ENCODE results near the gene CPLX3.

The CPLX3 gene

GRCh38 chr15:74856537-74856936 is 30.1 kb downstream of the CPLX3 start:
- ATAC-seq, result no peak
- no peak for TF ChIP-seq OSR1 (CRISPR knock-in tag; IDR thresholded peaks at IDR 0.05)
- TF ChIP-seq SNAI2 (CRISPR knock-in tag; IDR thresholded peaks at IDR 0.05), result no peak
- no peak for TF ChIP-seq TSHZ2 (CRISPR knock-in tag; IDR thresholded peaks at IDR 0.05)
- no peak for TF ChIP-seq ZC3H10 (CRISPR knock-in tag; IDR thresholded peaks at IDR 0.05)
- TF ChIP-seq ESRRG (CRISPR knock-in tag; IDR thresholded peaks at IDR 0.05), result no peak
- TF ChIP-seq RARB (CRISPR knock-in tag; IDR thresholded peaks at IDR 0.05), result no peak
- no peak for TF ChIP-seq CREB5 (CRISPR knock-in tag; IDR thresholded peaks at IDR 0.05; ENCODE audit: low read depth)
- TF ChIP-seq ISL1 (CRISPR knock-in tag; IDR thresholded peaks at IDR 0.05), result no peak
- no peak for TF ChIP-seq CSDC2 (CRISPR knock-in tag; IDR thresholded peaks at IDR 0.05)
- TF ChIP-seq ZNF70 (CRISPR knock-in tag; IDR thresholded peaks at IDR 0.05), result no peak
- no peak for TF ChIP-seq GLIS3 (CRISPR knock-in tag; IDR thresholded peaks at IDR 0.05)
- no peak for TF ChIP-seq CSRNP3 (CRISPR knock-in tag; IDR thresholded peaks at IDR 0.05)
- no peak for TF ChIP-seq ARNTL (CRISPR knock-in tag; IDR thresholded peaks at IDR 0.05; ENCODE audit: borderline replicate concordance, low read depth)
- TF ChIP-seq ZNF8 (CRISPR knock-in tag; IDR thresholded peaks at IDR 0.05), result no peak
- no peak for TF ChIP-seq ZNF565 (CRISPR knock-in tag; conservative IDR thresholded peaks at IDR 0.05; ENCODE audit: low read depth)
- no peak for TF ChIP-seq POU6F1 (CRISPR knock-in tag; IDR thresholded peaks at IDR 0.05; ENCODE audit: borderline replicate concordance, low read depth)
- no peak for TF ChIP-seq PPARA (CRISPR knock-in tag; IDR thresholded peaks at IDR 0.05; ENCODE audit: borderline replicate concordance)
- no peak for TF ChIP-seq ZFP30 (CRISPR knock-in tag; IDR thresholded peaks at IDR 0.05)
- TF ChIP-seq PATZ1 (CRISPR knock-in tag; IDR thresholded peaks at IDR 0.05; ENCODE audit: borderline replicate concordance), result no peak

- no peak for ATAC-seq
- TF ChIP-seq ZNF70 (CRISPR knock-in tag; IDR thresholded peaks at IDR 0.05) (no peak), ZNF8 (CRISPR knock-in tag; IDR thresholded peaks at IDR 0.05) (no peak), BACH2 (CRISPR knock-in tag; IDR thresholded peaks at IDR 0.05; ENCODE audit: borderline replicate concordance) (no peak), ZFP30 (CRISPR knock-in tag; IDR thresholded peaks at IDR 0.05) (no peak), PPARA (CRISPR knock-in tag; IDR thresholded peaks at IDR 0.05; ENCODE audit: borderline replicate concordance) (no peak), ESRRG (CRISPR knock-in tag; IDR thresholded peaks at IDR 0.05) (no peak), TCF4 (CRISPR knock-in tag; IDR thresholded peaks at IDR 0.05; ENCODE audit: borderline replicate concordance) (no peak), PATZ1 (CRISPR knock-in tag; IDR thresholded peaks at IDR 0.05; ENCODE audit: borderline replicate concordance) (no peak), TOX (CRISPR knock-in tag; IDR thresholded peaks at IDR 0.05; ENCODE audit: borderline replicate concordance) (no peak), TSHZ2 (CRISPR knock-in tag; IDR thresholded peaks at IDR 0.05) (no peak), ZC3H10 (CRISPR knock-in tag; IDR thresholded peaks at IDR 0.05) (no peak), RARB (CRISPR knock-in tag; IDR thresholded peaks at IDR 0.05) (no peak), OSR1 (CRISPR knock-in tag; IDR thresholded peaks at IDR 0.05) (no peak), CREB5 (CRISPR knock-in tag; IDR thresholded peaks at IDR 0.05; ENCODE audit: low read depth) (no peak), ZNF565 (CRISPR knock-in tag; conservative IDR thresholded peaks at IDR 0.05; ENCODE audit: low read depth) (no peak)
These were observed 30.7 kb downstream of the CPLX3 start for GRCh38 chr15:74857082-74857655.
